Liver (tissue), 3 donors: ENCODE data around the gene PTPN9.

Experiments
- FOXA1 ChIP-seq: IDR thresholded peaks from 2 replicates; pipeline ENCODE4 v1.6.1; 2016; ENCODE audit warnings: antibody characterized with exemption
- MAX ChIP-seq: IDR thresholded peaks from 2 replicates; pipeline ENCODE4 v1.6.1; 2016; ENCODE audit warnings: antibody characterized with exemption
- TAF1 ChIP-seq: conservative IDR thresholded peaks from 2 replicates; pipeline ENCODE4 v1.6.1; 2016; ENCODE audit warnings: antibody characterized with exemption, mild to moderate bottlenecking
- YY1 ChIP-seq: IDR thresholded peaks from 2 replicates; pipeline ENCODE4 v1.6.1; 2016; ENCODE audit warnings: antibody characterized with exemption, mild to moderate bottlenecking
- TF ChIP-seq, protein P1 (sequence below): fragments of 150-350 bp; IDR thresholded peaks from 2 replicates; pipeline ENCODE4 v1.5.1; 2017; ENCODE audit warnings: improper control_type of control experiment, low read depth, low read length; ENCODE audit not compliant: missing input control
- donor health status: healthy.
- donor health status: healthy.

DNA sequence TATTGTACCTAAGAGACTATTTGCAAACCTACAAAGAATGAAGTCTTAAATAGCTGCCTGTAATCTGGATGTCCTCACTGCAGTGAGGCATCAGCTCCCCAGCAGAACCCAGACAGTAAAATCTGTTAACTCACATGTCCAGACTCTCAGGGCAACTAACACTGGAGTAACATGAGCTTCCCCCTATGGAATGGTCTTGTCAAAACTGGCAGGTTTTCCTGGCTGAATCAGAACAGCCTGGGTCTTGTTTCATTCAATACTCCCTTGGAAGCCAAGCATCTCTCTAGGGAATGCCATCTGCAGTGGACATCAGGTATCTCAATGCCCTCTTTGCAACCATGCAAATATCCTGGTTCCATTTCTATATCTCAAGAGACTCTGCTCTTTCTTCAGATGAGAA, 24.4 kb downstream of the PTPN9 start:
- TF ChIP-seq, protein P1, sequence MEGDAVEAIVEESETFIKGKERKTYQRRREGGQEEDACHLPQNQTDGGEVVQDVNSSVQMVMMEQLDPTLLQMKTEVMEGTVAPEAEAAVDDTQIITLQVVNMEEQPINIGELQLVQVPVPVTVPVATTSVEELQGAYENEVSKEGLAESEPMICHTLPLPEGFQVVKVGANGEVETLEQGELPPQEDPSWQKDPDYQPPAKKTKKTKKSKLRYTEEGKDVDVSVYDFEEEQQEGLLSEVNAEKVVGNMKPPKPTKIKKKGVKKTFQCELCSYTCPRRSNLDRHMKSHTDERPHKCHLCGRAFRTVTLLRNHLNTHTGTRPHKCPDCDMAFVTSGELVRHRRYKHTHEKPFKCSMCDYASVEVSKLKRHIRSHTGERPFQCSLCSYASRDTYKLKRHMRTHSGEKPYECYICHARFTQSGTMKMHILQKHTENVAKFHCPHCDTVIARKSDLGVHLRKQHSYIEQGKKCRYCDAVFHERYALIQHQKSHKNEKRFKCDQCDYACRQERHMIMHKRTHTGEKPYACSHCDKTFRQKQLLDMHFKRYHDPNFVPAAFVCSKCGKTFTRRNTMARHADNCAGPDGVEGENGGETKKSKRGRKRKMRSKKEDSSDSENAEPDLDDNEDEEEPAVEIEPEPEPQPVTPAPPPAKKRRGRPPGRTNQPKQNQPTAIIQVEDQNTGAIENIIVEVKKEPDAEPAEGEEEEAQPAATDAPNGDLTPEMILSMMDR: no peak
- TF ChIP-seq TAF1 (no peak), MAX (no peak), YY1 (no peak), FOXA1 (no peak)
